T-helper 22 cell (primary cell): ENCODE results near the gene AEN.
"Not testable (repeated sequence)": the region's sequence is repeated elsewhere in the genome, so short reads cannot be mapped to it uniquely, and the experiment has no call there.

Experiments
- DNase-seq: peaks from one replicate; pipeline ENCODE4 v3.0.0-alpha.2; 2020; ENCODE audit warnings: low read depth

AEN gene

DNA sequence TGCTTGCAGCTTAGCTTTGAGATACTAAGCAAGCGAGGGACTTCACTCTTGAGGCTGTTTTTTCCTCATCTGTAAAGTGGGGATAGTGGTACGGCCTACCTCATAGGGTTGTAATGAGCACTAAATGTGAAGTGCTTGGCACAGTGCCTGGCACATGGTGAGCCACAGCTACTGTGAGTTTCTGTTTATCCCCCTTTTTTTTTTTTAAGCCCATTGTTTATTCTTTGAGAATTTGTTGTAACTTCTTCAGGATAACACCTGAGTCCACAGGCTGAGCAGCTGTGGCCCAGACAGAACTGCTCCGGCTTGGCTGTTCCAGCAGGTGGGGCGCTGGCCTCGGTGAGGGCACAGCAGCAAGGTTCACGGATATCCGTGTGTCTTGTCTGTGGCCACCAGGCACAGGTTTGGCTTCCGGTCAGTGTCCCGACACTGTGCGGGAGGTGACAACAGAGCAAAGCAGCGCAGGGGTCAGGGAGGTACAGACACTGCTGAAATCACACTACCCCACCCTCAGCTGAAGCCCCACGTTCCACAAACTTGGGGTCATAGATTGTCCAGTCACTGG is 10.4 kb downstream of the AEN start:
- no peak for DNase-seq

DNA sequence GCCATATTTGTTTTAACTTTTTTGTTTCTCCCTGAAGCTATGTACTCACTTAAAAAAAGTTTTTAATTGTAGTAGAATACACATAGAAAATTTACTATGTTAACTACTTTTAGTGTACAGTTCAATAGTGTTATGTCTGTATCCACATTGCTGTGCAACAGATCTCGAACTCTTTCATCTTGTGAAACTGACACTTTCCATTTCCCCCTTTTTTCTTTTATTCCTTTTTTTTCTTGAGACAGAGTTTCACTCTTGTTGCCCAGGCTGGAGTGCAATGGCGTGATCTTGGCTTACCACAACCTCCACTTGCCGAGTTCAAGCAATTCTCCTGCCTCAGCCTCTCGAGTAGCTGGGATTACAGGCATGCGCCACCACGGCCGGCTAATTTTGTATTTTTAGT is 11.7 kb downstream of the AEN start:
- DNase-seq, result not testable (repeated sequence)

DNA sequence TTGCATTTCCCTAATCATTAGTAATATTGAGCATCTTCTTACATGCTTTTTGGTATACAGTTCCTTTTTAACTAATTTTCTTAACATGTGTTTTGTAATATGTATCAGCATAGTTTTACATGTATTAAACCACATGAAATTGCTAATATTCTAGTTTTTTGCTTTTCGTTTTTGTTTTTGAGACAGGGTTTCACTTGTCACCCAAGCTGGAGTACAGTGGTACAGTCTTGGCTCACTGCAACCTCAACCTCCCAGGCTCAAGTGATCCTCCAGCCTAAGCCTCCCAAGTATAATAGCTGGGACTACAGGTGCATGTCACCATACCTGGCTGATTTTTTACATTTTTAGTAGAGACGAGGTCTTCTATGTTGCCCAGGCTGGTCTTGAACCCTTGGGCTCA is 13.3 kb downstream of the AEN start:
- DNase-seq, result no peak

DNA sequence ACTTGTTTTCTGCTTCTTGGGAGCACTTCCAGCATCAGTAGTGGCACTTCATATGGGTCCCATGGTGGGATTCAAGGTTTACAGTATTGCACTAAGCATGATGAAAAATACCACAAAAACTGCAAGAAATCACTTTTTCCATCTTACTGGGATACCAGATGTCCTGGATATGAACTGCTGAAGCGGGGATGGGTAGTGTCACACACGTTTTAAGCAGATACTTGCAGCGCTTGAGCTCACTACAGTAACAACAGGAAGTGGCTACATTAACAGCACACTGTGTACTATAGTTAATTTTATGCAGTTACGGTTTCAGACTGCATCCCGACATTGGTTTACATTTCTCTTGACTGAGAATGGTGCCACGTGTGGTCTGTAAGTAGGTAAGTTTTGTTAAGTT is 14.2 kb downstream of the AEN start:
- DNase-seq, result peak; percentile 41

DNA sequence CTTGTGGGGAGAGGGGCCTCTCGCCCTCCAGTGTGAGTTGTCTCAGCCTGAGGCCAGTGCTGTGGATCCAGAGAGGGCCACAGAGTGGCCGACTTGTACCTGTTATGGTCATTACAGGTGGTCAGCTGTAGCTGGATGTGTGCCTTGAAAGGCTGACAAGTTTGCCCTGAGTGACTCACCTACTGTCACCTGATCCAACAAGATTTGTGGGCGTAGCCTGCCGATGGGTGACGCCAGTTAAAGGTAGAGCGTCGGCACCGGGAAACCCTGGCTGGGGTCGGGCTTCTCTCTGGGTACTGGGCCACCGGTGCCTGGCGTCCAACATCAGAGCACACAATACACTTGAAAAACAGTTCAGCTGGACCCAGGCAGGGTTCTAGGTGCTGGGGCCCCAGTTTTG is 14.9 kb downstream of the AEN start:
- peak; percentile 84 for DNase-seq

DNA sequence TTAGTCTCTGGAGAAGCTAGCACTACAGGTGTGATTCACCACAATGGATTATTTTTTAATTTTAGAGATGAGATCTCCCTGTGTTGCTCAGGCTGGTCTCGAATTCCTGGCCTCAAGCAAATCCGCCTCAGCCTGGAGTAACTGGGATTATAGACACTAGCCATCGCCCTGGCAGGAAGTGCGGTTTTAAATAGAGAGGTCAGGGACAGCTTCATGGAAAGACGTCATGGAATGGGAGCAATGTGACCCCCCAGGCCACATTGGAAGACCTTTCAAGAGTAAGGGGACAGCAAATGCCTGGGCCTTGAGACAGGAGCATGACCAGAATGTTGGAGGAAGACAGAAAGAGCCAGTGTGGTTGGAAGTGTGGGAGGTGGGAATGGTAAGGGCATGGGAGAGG is 15.5 kb downstream of the AEN start:
- no peak for DNase-seq

DNA sequence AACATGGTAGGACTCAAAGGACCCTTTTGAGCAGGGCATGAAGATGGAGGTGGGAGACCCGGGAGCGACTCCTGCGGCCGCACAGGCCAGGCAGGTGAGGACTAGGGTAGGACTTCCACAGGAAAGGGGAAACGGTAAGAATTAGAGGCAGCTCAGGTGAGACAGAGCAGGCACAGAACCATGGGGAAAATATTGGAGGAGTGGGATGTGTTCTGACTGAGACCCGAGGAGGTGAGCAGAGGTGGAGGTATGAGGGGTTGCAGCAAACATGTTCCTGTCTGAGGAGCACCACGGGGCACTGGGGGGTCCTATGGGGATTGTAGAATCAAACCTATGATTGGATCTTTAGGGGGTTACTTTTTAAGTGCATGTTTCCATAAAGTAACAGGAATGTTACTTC is 16.3 kb downstream of the AEN start:
- no peak for DNase-seq

DNA sequence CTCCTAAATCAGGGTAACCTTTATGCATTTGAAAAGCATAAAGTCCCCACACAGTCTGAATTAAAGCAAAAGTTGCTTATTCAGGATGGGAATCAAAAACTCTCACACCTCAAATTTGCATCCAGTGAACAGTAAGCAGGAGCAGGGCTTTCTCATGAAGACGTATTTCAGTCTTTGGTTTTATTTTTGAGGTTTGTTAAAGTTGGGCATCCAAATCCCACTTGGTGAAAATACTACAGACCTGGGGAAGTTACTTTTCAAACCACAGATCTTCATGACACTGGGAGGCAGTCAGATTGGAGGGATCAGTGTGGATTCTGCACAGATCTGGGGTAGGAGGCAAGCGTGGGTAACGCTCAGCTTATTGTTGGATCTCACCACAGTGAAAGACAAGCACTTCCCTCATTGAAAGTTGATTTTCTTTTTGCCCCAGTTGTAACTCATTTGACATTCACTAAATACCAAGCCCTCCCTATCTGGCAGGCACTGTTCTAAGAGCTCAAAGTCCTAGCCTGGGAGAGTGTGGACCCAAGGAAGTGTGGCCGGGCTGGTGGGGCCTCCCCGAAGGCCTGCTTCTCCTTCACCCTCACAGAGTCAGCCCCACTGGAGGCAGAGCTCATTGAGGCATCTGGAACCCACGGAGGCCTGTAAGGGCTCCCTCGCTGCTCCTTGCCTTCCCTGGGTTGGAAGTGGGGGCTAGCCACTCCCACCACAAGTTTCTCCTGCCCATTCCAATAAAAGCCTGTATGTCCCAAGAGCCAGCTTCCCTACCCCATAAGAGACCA is 16.9 kb downstream of the AEN start:
- no peak for DNase-seq

DNA sequence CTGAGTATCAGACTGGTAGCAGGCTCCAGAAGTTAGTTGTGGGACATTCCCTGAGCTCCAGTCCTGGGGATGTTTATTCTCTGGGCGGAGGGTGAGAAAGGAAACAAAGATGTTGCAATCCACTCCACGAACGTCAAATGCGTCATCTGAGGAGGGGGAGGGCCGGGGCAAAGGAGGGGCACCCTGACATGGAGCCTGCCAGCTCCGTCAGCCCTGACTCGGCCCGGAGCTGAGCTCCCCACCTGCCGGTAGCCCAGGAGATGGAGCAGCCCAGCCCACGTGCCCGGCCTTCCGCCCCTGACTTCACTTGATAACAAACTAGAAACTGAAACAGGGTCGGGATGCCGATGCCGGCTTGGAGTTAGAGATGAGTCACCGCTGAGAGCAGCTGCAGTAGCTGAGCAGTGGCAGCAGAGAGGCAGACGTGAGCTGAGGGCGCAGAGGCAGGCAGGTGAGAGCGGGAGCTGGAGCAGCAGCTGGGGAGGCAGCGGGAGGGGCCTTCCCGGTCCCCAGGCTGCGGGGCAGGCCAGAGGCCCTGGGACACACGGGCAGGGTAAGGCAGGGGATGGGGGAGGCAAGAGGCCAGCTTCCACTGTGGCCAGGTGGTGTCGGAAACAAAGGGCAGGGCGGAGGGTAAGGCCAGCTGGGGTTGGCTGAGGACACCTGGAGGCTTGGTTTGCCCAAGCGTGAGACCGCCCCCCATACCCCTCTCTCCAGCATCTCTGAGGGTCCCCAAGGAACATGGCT is 17.7 kb downstream of the AEN start, which contains the start of gene ISG20:
ISG20 (plus strand) TSS at position 391 of the 747 bp plus-strand sequence; CDS start at position 742, 351 bp downstream.
- DNase-seq, result peak; percentile 99

DNA sequence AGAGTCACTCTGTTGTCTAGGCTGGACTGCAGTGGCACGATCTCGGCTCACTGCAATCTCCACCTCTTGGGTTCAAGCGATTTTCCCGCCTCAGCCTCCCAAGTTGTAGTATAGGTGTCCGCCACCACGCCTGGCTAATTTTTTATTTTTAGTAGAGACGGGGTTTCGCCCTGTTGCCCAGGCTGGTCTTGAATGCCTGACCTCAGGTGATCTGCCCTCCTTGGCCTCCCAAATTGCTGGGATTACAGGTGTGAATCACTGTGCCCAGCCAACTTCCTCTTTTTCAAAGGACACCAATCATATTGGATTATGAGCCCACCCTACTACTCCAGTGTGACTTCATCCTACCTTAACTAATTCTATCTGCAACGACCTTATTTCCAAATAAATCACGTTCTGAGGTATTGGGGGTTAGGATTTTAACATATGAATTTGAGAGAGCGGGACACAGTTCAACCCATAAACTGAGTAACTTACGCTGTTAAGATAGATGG is 20.9 kb downstream of the AEN start:
- no peak for DNase-seq

DNA sequence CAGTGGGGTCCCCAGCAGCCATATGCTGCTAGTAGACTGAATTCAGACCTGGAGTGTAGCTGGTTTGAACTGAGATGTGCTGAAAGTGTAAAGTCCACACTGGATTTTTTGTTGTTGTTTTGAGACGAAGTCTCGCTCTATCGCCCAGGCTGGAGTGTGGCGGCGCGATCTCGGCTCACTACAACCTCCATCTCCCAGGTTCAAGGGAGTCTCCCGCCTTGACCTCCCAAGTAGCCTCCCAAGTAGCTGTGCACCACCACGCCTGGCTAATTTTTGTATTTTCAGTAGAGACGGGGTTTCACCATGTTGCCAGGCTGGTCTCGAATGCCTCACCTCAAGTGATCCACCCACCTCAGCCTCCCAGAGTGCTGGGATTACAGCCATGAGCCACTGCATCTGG is 21.4 kb downstream of the AEN start:
- not testable (repeated sequence) for DNase-seq

DNA sequence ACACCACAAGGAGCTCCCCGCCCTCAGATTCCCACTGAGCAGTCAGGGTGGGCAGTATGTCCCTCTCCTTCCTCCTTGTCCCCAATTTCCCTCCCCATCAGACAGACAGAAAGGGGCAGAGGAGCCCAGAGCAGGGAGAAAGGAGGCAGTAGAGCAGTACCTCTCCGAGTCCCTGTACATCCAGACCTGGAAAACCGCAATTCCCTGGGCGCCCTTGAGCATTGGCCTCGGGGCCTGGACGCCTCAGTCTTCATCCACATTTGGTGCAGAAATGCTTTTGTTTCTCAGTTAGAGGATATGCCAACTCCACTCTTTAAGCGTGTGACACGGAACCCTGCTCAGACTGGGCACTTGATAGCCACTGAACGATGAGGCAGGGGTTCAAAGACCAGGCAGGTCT is 23.6 kb downstream of the AEN start:
- DNase-seq, result no peak

DNA sequence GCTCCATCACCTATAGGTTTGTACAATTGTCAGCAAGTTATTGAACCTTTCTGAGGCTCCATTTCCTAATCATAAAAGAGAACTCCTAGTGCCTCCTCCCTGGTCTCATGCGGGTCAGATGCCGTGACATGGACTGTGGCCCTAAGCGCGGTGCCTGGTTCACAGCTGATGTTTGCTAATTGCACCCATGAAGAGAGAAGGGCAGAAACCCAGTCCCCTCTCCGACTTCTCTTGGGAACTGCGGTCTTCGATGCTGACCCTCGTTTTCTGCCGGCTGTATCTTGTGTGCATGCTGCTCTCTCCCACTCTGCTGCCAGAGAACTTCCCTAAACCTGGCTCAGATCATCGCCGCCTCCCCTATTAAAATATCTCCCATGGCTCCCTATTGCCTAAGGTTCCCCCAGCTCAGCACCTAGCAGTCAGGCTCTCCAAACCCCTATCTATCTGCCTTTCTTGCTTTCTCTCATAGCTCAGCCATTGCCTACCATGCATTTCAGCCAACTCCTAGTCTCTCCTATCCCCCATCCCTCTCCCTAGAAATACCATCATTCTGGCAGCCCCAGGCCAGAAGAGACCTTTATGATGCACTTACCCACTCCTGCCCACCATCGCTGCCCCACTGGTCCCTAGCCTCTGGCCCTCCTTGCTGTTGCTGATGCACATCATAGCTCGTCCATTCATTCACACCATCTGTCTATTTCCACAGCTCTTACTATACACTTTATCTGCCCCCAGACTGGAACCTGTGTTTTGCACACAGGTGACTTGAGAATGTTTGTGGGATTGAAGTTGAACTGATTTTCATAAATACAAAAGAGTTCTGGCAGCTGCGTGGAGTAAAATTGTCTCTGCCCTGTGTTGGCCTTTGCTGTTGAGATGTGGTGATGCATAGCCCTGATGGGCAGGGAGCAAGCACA is 24.3 kb downstream of the AEN start:
- DNase-seq, result no peak

DNA sequence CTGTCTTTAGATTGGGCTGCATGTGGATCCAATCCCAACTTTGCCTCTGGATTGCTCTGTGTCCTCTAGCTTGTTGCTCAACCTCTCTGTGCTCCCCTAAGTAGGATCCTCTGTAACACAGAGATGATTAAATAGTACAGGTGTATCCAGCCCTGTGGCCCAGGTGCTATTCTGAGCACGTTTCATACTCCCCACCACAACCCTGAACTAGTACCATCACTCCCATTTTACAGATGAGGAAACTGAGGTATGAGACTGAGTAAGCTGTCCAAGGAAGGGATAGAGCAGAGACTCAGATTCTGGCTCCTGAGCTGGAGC is 24.9 kb downstream of the AEN start:
- no peak for DNase-seq

DNA sequence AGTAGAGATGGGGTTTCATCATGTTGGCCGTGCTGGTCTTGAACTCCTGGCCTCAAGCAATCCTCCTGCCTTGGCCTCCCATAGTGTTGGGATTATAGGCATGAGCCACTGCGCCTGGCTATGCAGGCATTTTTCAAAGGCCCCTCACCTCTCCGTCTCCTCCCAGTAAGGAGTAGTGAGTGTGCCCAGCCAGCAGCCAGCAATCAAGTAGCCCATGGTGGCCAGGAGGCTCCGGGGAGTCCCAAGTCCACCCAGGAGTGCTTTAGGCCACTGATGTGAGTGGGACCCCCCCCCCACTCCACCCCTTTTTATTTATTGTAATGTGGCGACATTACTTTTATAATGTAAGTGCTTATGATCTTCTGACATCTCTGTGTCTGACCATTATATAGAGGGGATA is 25.8 kb downstream of the AEN start:
- DNase-seq, result no peak

DNA sequence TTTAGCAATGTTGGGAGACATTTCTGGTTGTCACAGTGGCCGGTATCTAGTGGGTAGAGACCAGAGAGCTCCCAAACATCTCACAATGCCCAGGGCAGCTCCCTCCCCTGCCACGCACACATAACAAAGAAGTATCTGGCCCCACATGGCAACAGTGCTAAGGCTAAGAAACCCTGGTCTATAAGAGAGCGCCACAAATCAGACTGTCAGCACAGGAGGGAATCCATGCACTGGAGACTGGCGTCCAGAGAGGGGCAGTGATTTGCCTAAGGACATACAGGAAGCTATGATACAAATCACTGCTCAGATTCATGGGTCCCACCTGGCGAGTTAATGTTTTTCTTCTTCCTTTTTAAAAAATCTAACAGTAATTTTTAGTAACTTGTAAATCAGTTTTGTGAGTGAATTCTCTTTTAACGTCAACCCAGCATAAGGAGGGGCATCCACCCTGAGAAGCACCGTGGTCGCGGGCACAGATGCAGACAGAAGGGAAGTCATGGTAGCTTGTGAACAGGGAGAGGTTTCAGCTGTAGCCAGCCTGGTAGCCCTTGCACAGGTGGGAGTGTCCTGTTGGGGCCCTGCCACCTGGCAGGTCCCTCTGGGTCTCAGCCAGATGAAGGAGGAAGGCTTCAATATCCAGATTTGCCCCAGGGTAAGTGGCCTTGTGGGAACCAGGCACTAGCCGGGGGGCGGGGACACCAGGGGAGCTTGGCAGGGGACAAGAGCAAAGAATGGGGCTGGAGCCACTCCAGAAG is 26.4 kb downstream of the AEN start:
- DNase-seq, result no peak

DNA sequence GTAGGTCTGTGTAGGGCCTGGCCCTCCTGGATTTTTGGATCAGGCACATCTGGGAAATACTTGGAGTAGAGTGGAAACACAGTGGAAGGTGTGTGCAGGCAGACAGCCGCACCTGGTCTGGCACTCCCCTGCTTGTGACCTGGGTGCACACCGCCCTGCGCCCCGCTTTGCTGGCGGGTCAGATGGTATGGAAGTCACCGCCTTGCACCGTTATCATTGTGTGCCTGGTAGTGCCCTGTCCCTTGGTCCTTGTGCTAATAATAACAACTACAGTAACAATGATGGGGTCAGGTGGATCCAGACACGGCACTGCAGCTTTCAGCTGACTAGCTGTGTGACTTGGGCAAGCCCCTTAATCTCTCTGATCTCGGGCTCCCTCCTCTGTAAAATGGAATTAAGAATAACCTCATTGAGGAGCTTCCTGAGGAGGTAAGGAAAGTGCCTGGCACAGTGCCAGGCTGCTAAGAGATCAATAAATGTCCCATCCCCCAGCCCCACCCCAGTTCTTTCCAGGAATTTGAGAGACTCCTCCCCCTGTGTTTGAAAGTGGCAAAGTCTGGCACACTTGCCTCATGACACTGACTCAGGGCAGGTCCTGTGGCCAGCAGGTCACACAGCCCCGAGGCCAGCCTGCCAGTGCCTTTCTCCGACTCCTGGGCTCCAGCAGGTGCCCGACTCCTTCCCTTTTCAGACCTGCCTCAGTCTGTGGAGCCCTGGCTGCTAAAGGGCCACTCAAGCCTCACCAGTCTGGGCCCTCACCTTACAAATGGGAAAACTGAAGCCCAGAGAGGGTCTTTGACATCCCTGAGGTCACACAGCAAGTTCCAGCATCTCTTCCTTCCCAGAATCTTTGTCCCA is 27.4 kb downstream of the AEN start:
- DNase-seq, result no peak

DNA sequence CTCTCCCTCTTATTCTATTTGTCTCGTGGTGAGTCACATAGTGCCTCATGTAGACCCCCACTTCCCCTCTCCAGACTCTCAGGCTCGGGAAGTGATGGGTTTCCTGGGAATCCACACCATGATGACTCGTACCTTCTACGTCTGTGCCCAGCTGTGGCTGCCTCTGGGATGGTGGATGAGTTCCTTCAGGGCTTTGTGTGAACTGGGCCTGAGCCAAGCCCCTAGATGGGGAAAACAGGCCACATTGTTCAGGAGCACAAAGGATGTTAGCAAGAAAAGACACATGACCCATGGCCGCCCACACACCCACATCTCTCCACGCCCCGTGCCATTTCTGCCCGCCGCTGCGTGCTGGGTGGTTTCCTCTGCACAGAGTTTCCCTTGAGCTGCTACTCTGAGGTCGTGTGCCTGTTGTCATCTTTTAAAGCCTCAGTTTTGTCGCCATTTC is 28.2 kb downstream of the AEN start:
- DNase-seq, result peak; percentile 19

DNA sequence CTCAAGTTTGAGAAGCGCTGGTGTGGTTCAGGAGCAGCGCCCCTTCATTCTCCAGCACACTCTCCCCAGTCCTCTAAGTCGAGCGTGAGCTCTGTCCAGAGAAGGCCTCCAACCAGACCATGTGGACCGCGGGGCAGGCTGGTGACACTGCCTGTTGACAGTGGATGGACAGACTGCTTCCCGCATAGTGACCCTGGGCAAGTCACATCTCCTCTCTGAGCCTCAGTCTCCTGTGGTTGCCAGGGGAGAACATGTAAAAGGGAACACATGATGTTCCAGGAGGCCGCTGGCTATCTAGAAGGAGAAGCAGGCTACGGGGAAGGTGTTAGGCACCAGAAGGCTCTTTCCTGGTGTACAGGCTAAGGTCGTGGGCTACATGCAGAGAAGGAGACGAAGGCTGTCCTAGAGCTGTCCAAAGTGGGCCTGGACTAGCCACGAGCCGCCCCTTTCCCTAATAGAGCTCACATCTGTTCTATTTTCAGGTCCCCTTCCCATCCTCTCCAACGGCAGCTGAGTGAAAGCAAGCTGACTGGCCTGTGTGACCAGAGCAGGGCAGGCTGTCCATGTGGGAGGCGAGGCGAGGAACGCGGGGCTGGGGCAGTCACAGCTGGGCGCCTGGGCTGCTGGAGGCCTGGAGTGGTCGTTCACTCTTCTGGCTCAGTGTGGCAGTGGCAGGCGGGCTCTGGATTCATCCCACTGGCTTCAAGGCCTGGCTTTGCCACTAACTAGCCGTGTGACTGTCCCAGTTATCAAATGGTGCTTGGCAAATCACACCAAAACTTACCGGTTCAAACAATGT is 28.8 kb downstream of the AEN start:
- DNase-seq, result no peak
